Stomach (tissue), 4 donors: ENCODE data around the gene SLBP.

Experiments
- POLR2A ChIP-seq, 4 donors: fragments of 450-650 bp; IDR thresholded peaks; one replicate each; pipeline ENCODE4 v1.6.1; 2016; ENCODE audit warnings: antibody characterized with exemption in 4 of 4, control low read depth in 2 of 4, mild to moderate bottlenecking in 1 of 4, moderate library complexity in 1 of 4
- POLR2AphosphoS5 ChIP-seq, 3 donors: sonication (generic); formaldehyde crosslinking; IDR thresholded peaks; one replicate each; pipeline ENCODE4 v1.6.1; 2016; ENCODE audit warnings: antibody characterized with exemption in 3 of 3
- TF ChIP-seq, protein P1 (sequence below), 7 experiments: fragments of 450-650 bp in 4 of 7; fragments of 200-600 bp in 3 of 7; sonication (generic) in 3 of 7; IDR thresholded peaks; one replicate each; pipeline ENCODE4 v1.5.1; 2016 to 2019; ENCODE audit warnings: antibody characterized with exemption in 7 of 7, control low read depth in 2 of 7, mild to moderate bottlenecking in 1 of 7

DNA sequence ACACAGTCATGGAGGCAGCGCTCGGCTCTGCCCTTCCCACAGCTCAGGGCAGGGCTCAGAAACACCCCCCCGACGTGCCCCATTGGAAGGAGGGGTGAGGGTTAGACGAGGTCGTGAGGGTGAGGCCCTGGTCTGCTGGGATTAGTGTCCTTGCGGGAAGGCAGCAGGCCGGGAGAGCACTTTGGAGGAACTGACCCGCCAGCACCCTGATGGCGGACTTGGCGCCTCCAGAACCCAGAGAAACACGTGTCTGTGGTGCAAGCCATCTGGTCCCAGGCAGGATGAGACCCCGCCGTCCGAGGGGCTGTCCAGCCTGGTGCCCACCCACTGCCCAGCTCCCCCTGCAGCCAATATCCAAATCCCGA is 35.5 kb upstream of the SLBP start:
- TF ChIP-seq POLR2AphosphoS5 (IDR thresholded peaks at IDR 0.05) (no peak), POLR2A (IDR thresholded peaks at IDR 0.05) (no peak)
- TF ChIP-seq, protein P1, sequence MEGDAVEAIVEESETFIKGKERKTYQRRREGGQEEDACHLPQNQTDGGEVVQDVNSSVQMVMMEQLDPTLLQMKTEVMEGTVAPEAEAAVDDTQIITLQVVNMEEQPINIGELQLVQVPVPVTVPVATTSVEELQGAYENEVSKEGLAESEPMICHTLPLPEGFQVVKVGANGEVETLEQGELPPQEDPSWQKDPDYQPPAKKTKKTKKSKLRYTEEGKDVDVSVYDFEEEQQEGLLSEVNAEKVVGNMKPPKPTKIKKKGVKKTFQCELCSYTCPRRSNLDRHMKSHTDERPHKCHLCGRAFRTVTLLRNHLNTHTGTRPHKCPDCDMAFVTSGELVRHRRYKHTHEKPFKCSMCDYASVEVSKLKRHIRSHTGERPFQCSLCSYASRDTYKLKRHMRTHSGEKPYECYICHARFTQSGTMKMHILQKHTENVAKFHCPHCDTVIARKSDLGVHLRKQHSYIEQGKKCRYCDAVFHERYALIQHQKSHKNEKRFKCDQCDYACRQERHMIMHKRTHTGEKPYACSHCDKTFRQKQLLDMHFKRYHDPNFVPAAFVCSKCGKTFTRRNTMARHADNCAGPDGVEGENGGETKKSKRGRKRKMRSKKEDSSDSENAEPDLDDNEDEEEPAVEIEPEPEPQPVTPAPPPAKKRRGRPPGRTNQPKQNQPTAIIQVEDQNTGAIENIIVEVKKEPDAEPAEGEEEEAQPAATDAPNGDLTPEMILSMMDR (IDR thresholded peaks at IDR 0.05) = no peak
